Amygdala (tissue), 56 donors: ENCODE measurements around the gene YWHAG.
A peak's percentile ranks its signal among the peaks of the same experiment; 100 is the strongest.
"Not testable (repeated sequence)": the region's sequence is repeated elsewhere in the genome, so short reads cannot be mapped to it uniquely, and the experiment has no call there.

Experiments used
- DNase-seq, 56 donors: peaks; one replicate each; lab custom pipeline; 2025; lab: John Stamatoyannopoulos, UW

YWHAG gene

GRCh38 chr7:76358481-76359110 is at the start of gene YWHAG:
Gene YWHAG (minus strand): TSS chr7:76358991. CDS start chr7:76358808, 183 bp downstream.
- DNase-seq, result peak in 51 of 56 donors; percentile 58 to 100 (median 95)

- no peak for DNase-seq
Measured at GRCh38 chr7:76408121-76408560, 49.4 kb upstream of the YWHAG start.

- no peak for DNase-seq
Measured at GRCh38 chr7:76407718-76408117, 48.9 kb upstream of the YWHAG start.

GRCh38 chr7:76405738-76406137 is 46.9 kb upstream of the YWHAG start:
- no peak for DNase-seq

GRCh38 chr7:76403780-76404494 is 45.1 kb upstream of the YWHAG start:
- peak in 1 of 56 donors; percentile 15 for DNase-seq

- peak in 1 of 56 donors; percentile 22 for DNase-seq
Measured at GRCh38 chr7:76403097-76403496, 44.3 kb upstream of the YWHAG start.

GRCh38 chr7:76400248-76400647 is 41.5 kb upstream of the YWHAG start:
- no peak for DNase-seq

GRCh38 chr7:76397409-76398183 is 38.8 kb upstream of the YWHAG start:
- peak in 47 of 56 donors; percentile 14 to 80 (median 50) for DNase-seq

- DNase-seq, result no peak
Measured at GRCh38 chr7:76396864-76397263, 38.1 kb upstream of the YWHAG start.

GRCh38 chr7:76395965-76396726 is 37.4 kb upstream of the YWHAG start:
- peak in 14 of 56 donors; percentile 4 to 49 (median 27) for DNase-seq

- DNase-seq, result not testable (repeated sequence)
Measured at GRCh38 chr7:76395605-76395964, 36.8 kb upstream of the YWHAG start.

GRCh38 chr7:76394957-76395356 is 36.2 kb upstream of the YWHAG start:
- DNase-seq, result peak in 9 of 56 donors; percentile 9 to 38 (median 17)

GRCh38 chr7:76393116-76394031 is 34.6 kb upstream of the YWHAG start:
- peak in 55 of 56 donors; percentile 40 to 92 (median 84) for DNase-seq

- DNase-seq, result no peak
Measured at GRCh38 chr7:76392531-76393115, 33.8 kb upstream of the YWHAG start.

- DNase-seq, result no peak
Measured at GRCh38 chr7:76390092-76390491, 31.3 kb upstream of the YWHAG start.

- not testable (repeated sequence) for DNase-seq
Measured at GRCh38 chr7:76387789-76388188, 29.0 kb upstream of the YWHAG start.

GRCh38 chr7:76386691-76387260 is 28.0 kb upstream of the YWHAG start:
- DNase-seq, result no peak

- no peak for DNase-seq
Measured at GRCh38 chr7:76383089-76383944, 24.5 kb upstream of the YWHAG start.
